SU-DHL-6 (cell line): ENCODE data around the gene IL24.

ENCODE experiments used
- H2AFZ ChIP-seq: fragments of 200-600 bp; sonication (generic); 2 replicates; pipeline ENCODE4 v1.6.1; 2014; ENCODE audit warnings: low read depth, mild to moderate bottlenecking, moderate library complexity, mixed read lengths, antibody characterized with exemption, low read length; ENCODE audit not compliant: severe bottlenecking
- H3F3A ChIP-seq: fragments of 200-600 bp; shearing (Covaris generic); 2 replicates; pipeline ENCODE4 v1.6.0; 2016; ENCODE audit warnings: antibody characterized with exemption, mild to moderate bottlenecking; ENCODE audit not compliant: insufficient read depth
- H3K27ac ChIP-seq: fragments of 200-600 bp; sonication (generic); 2 replicates; pipeline ENCODE4 v1.5.1; 2016; ENCODE audit warnings: low read depth, mild to moderate bottlenecking, low read length, moderate library complexity, mixed read lengths
- H3K27me3 ChIP-seq: fragments of 200-600 bp; sonication (generic), shearing (Covaris generic); 2 replicates; pipeline ENCODE4 v1.6.0; 2014; ENCODE audit warnings: mild to moderate bottlenecking, low read length
- H3K36me3 ChIP-seq: fragments of 200-600 bp; sonication (generic); 2 replicates; pipeline ENCODE4 v1.6.1; 2014; ENCODE audit warnings: mild to moderate bottlenecking, low read length, mixed read lengths
- H3K4me2 ChIP-seq: fragments of 300-600, 200-600 bp; shearing (Covaris generic), sonication (generic); 2 replicates; pipeline ENCODE4 v1.6.0; 2014; ENCODE audit warnings: low read length, low read depth, mild to moderate bottlenecking; ENCODE audit not compliant: poor library complexity, severe bottlenecking
- H3K4me3 ChIP-seq: fragments of 200-600 bp; sonication (generic); 2 replicates; pipeline ENCODE4 v1.5.1; 2014; ENCODE audit warnings: antibody characterized with exemption, low read length, mild to moderate bottlenecking, mixed read lengths; ENCODE audit not compliant: insufficient read depth, poor library complexity, severe bottlenecking
- H3K79me2 ChIP-seq: fragments of 200-600 bp; sonication (generic); 2 replicates; pipeline ENCODE4 v1.6.1; 2014; ENCODE audit warnings: mild to moderate bottlenecking, low read length, moderate library complexity; ENCODE audit not compliant: insufficient read depth
- H3K9ac ChIP-seq: fragments of 200-600 bp; sonication (generic); 2 replicates; pipeline ENCODE4 v1.7.0; 2014; ENCODE audit warnings: mild to moderate bottlenecking, low read length
- H3K9me2 ChIP-seq: fragments of 200-600 bp; sonication (generic); replicated peaks from 2 replicates; pipeline ENCODE4 v1.6.1; 2014; ENCODE audit warnings: low read length; ENCODE audit not compliant: insufficient read depth
- H3K9me3 ChIP-seq: fragments of 200-600 bp; sonication (generic); 2 replicates; pipeline ENCODE4 v1.6.1; 2014; ENCODE audit warnings: low read length, mixed read lengths; ENCODE audit not compliant: insufficient read depth
- H4K20me1 ChIP-seq: fragments of 200-600 bp; sonication (generic); 2 replicates; pipeline ENCODE4 v1.6.1; 2014; ENCODE audit warnings: low read depth, mild to moderate bottlenecking, antibody characterized with exemption, low read length, moderate library complexity, mixed read lengths
- CTCF ChIP-seq: fragments of 200-600 bp; sonication (generic); IDR thresholded peaks from one replicate; pipeline ENCODE4 v1.5.1; 2017; ENCODE audit warnings: antibody characterized with exemption, mild to moderate bottlenecking, low read length, moderate library complexity; ENCODE audit not compliant: insufficient read depth, poor library complexity, severe bottlenecking
- EZH2phosphoT487 ChIP-seq: fragments of 200-600 bp; sonication (generic), shearing (Covaris generic); conservative IDR thresholded peaks from 2 replicates; pipeline ENCODE4 v1.6.1; 2018; ENCODE audit warnings: mild to moderate bottlenecking, antibody characterized with exemption, low read length, moderate library complexity, mixed read lengths

IL24 gene

GRCh38 chr1:206897175-206897574 lies at the start of gene IL24:
Gene IL24 (plus strand): TSS chr1:206897443. CDS start chr1:206897833, 390 bp downstream.
- Histone ChIP-seq H3K27ac (no peak within 1 kb of the TSS), H3K4me2 (no peak within 1 kb of the TSS), H3K27me3 (no peaks in the 10 kb centered on the region), H4K20me1 (no peaks in the 10 kb centered on the region), H2AFZ (no peak within 1 kb of the TSS), H3K9me3 (no peaks in the 10 kb centered on the region), H3K4me3 (no peak within 1 kb of the TSS), H3K79me2 (no peaks in the 10 kb centered on the region), H3K36me3 (no peaks in the 10 kb centered on the region), H3K9ac (no peak within 1 kb of the TSS), H3K9me2 (no peaks in the 10 kb centered on the region), H3F3A (no peaks in the 10 kb centered on the region)
- TF ChIP-seq CTCF (no peak), EZH2phosphoT487 (no peak)

- Histone ChIP-seq H3K9me3 (no peaks in the 10 kb centered on the region), H3K4me2 (no peak overlapping the region), H3K4me3 (no peak overlapping the region), H3F3A (no peaks in the 10 kb centered on the region), H3K79me2 (no peaks in the 10 kb centered on the region), H2AFZ (no peak overlapping the region), H4K20me1 (no peaks in the 10 kb centered on the region), H3K9me2 (no peaks in the 10 kb centered on the region), H3K27ac (no peak overlapping the region), H3K36me3 (no peaks in the 10 kb centered on the region), H3K9ac (no peak overlapping the region), H3K27me3 (no peaks in the 10 kb centered on the region)
- TF ChIP-seq CTCF (no peak), EZH2phosphoT487 (no peak)
Observed at GRCh38 chr1:206847946-206848345, 49.3 kb upstream of the IL24 start.

GRCh38 chr1:206850401-206850800 lies 46.8 kb upstream of the IL24 start:
- H2AFZ ChIP-seq: no peak overlapping the region
- H4K20me1 ChIP-seq: no peaks in the 10 kb centered on the region
- H3K27ac ChIP-seq: no peak overlapping the region
- no peaks in the 10 kb centered on the region for H3K79me2 ChIP-seq
- H3K9ac ChIP-seq: no peak overlapping the region
- no peak overlapping the region for H3K4me3 ChIP-seq
- no peaks in the 10 kb centered on the region for H3K36me3 ChIP-seq
- no peaks in the 10 kb centered on the region for H3K9me2 ChIP-seq
- TF ChIP-seq CTCF (no peak), EZH2phosphoT487 (no peak)
- no peaks in the 10 kb centered on the region for H3K27me3 ChIP-seq
- H3F3A ChIP-seq: no peaks in the 10 kb centered on the region
- H3K4me2 ChIP-seq: no peak overlapping the region
- no peaks in the 10 kb centered on the region for H3K9me3 ChIP-seq
